Natural killer cell (primary cell): ENCODE data around the gene RSRC1. TPM values are rescaled to one million over a fixed set of nuclear protein-coding genes. Genes with fewer than 3 reads are reported as not detected.

Experiments used
- ATAC-seq, 3 donors: fragments of 150-1000 bp in 2 of 3; fragments of 200-7000 bp in 1 of 3; cut with Tn5 transposase; 1 replicate in 1 of 3; 2 replicates in 2 of 3; pipeline ENCODE4 v1.10.0; 2021; ENCODE audit warnings: mild to moderate bottlenecking in 2 of 3, moderate library complexity in 2 of 3
- DNase-seq, 2 donors: peaks; one replicate each; pipeline versions ENCODE4 v3.0.0 to v3.0.0-alpha.2; 2013 to 2021; ENCODE audit warnings: mixed read lengths in 1 of 2
- H3K27ac ChIP-seq: one replicate; pipeline ENCODE4 v1.5.1; 2013; ENCODE audit warnings: mild to moderate bottlenecking, low read length
- H3K27me3 ChIP-seq: one replicate; pipeline ENCODE4 v1.6.1; 2013; ENCODE audit warnings: low read length; ENCODE audit not compliant: control insufficient read depth, insufficient read depth
- H3K36me3 ChIP-seq: one replicate; pipeline ENCODE4 v1.6.1; 2013; ENCODE audit warnings: low read length; ENCODE audit not compliant: control insufficient read depth, insufficient read depth
- H3K4me1 ChIP-seq: one replicate; pipeline ENCODE4 v1.6.1; 2013; ENCODE audit warnings: low read length; ENCODE audit not compliant: control insufficient read depth, insufficient read depth
- H3K4me3 ChIP-seq: one replicate; pipeline ENCODE4 v1.5.1; 2013; ENCODE audit warnings: low read length
- H3K9me3 ChIP-seq: one replicate; pipeline ENCODE4 v1.6.1; 2013; ENCODE audit warnings: low read length; ENCODE audit not compliant: control insufficient read depth, insufficient read depth
- H3K27ac Mint-ChIP-seq, 2 donors: one replicate each; pipeline ENCODE4 v1.8.0; 2022; ENCODE audit warnings: mild to moderate bottlenecking in 2 of 2, mixed read lengths in 2 of 2, moderate library complexity in 1 of 2
- H3K27me3 Mint-ChIP-seq, 2 donors: one replicate each; pipeline ENCODE4 v1.8.0; 2022; ENCODE audit warnings: low read depth in 2 of 2, mixed read lengths in 2 of 2
- H3K36me3 Mint-ChIP-seq: one replicate; pipeline ENCODE4 v1.8.0; 2022; ENCODE audit warnings: mixed read lengths
- H3K4me1 Mint-ChIP-seq, 2 donors: one replicate each; pipeline ENCODE4 v1.8.0; 2022; ENCODE audit warnings: mixed read lengths in 2 of 2
- H3K4me3 Mint-ChIP-seq: one replicate; pipeline ENCODE4 v1.8.0; 2022; ENCODE audit warnings: mild to moderate bottlenecking, moderate library complexity, mixed read lengths
- H3K9me3 Mint-ChIP-seq, 2 donors: one replicate each; pipeline ENCODE4 v1.8.0; 2022; ENCODE audit warnings: mixed read lengths in 2 of 2
- CTCF ChIP-seq: fragments of 200-600 bp; IDR thresholded peaks from one replicate; pipeline ENCODE4 v1.8.0; 2022; ENCODE audit warnings: antibody characterized with exemption
- WGBS: methylation state at CpG from one replicate; pipeline ENCODE4 v1.1.7; 2013; ENCODE audit warnings: missing lambda C conversion rate; ENCODE audit not compliant: insufficient coverage; 5-methylcytosine and 5-hydroxymethylcytosine counted together
- intact Hi-C: fragments of 100-400 bp; cut with micrococcal nuclease; formaldehyde crosslinking; loops from one replicate; pipeline ENCODE4 v1.14.2; 2022
- total RNA-seq, 4 donors: library from RNA; stranded (reverse); fragments of 120-200 nt in 1 of 4; gene quantifications; one replicate each; pipeline versions ENCODE4 v1.2.3 to v1.2.4, GENCODE V29; 2013 to 2022

Gene RSRC1
- total RNA-seq, 3 donors from 2014 or later (not counting 1 experiment from before 2014, with no cell fraction given): 37.3 to 41.1 (median 37.6) TPM

GRCh38 chr3:158244274-158244673 lies 134.4 kb downstream of the RSRC1 start:
- Mint-ChIP-seq H3K9me3 (peaks cover 0 to 16% of the 10 kb centered on the region in 2 donors), H3K36me3 (peaks cover 10% of the 10 kb centered on the region)

GRCh38 chr3:158247288-158247687 lies 137.4 kb downstream of the RSRC1 start:
- H3K36me3 ChIP-seq: no peaks in the 10 kb centered on the region
- Mint-ChIP-seq H3K27ac (no peak overlapping the region), H3K27me3 (no peaks in the 10 kb centered on the region), H3K9me3 (peaks cover 3 to 16% of the 10 kb centered on the region in 2 donors), H3K4me3 (no peak overlapping the region), H3K4me1 (peaks cover 22 to 28% of the 10 kb centered on the region in 2 donors), H3K36me3 (peaks cover 10% of the 10 kb centered on the region)
- H3K4me3 ChIP-seq: no peak overlapping the region
- H3K4me1 ChIP-seq: no peaks in the 10 kb centered on the region
- no peak overlapping the region for H3K27ac ChIP-seq
- intact Hi-C loops: no loop called here
- ATAC-seq (no peak), DNase-seq (no peak)
- 76% methylated on average over 3 of the region's 3 CpGs for WGBS
- H3K27me3 ChIP-seq: no peaks in the 10 kb centered on the region
- H3K9me3 ChIP-seq: no peaks in the 10 kb centered on the region
- TF ChIP-seq CTCF: no peak

More at GRCh38 chr3:158244274-158244673, 134.4 kb downstream of the RSRC1 start:
- 100% methylated on average over 1 of the region's 1 CpG for WGBS
- H3K27ac ChIP-seq: no peak overlapping the region
- H3K9me3 ChIP-seq: no peaks in the 10 kb centered on the region
- no peak for DNase-seq
- peaks cover 23 to 31% of the 10 kb centered on the region in 2 donors for H3K4me1 Mint-ChIP-seq
- H3K4me3 Mint-ChIP-seq: no peak overlapping the region
- intact Hi-C loops: no loop called here
- no peak overlapping the region for H3K4me3 ChIP-seq
- H3K27me3 Mint-ChIP-seq: no peaks in the 10 kb centered on the region
- ATAC-seq: no peak
- no peaks in the 10 kb centered on the region for H3K36me3 ChIP-seq
- no peak for TF ChIP-seq CTCF
- no peaks in the 10 kb centered on the region for H3K4me1 ChIP-seq
- H3K27me3 ChIP-seq: no peaks in the 10 kb centered on the region
- H3K27ac Mint-ChIP-seq: no peak overlapping the region

- Mint-ChIP-seq H3K4me1 (peaks cover 12 to 20% of the 10 kb centered on the region in 2 donors), H3K36me3 (peaks cover 20% of the 10 kb centered on the region), H3K27ac (no peak overlapping the region), H3K27me3 (no peaks in the 10 kb centered on the region), H3K4me3 (no peak overlapping the region), H3K9me3 (peaks cover 3 to 16% of the 10 kb centered on the region in 2 donors)
- Histone ChIP-seq H3K4me1 (no peaks in the 10 kb centered on the region), H3K36me3 (no peaks in the 10 kb centered on the region), H3K27me3 (no peaks in the 10 kb centered on the region), H3K4me3 (no peak overlapping the region), H3K9me3 (no peaks in the 10 kb centered on the region), H3K27ac (no peak overlapping the region)
- TF ChIP-seq CTCF: no peak
- no peak for ATAC-seq
- no peak for DNase-seq
- intact Hi-C loops: no loop called here
Observed at GRCh38 chr3:158248261-158248660, 138.4 kb downstream of the RSRC1 start.

GRCh38 chr3:158249183-158249582 lies 139.3 kb downstream of the RSRC1 start:
- no peaks in the 10 kb centered on the region for H3K9me3 ChIP-seq
- no peak overlapping the region for H3K27ac ChIP-seq
- no peak overlapping the region for H3K4me3 ChIP-seq
- no peak overlapping the region for H3K4me3 Mint-ChIP-seq
- intact Hi-C loops: no loop called here
- DNase-seq (no peak), ATAC-seq (no peak)
- H3K27me3 Mint-ChIP-seq: no peaks in the 10 kb centered on the region
- H3K36me3 Mint-ChIP-seq: peaks cover 22% of the 10 kb centered on the region
- H3K4me1 Mint-ChIP-seq: peaks cover 10 to 20% of the 10 kb centered on the region in 2 donors
- H3K36me3 ChIP-seq: no peaks in the 10 kb centered on the region
- H3K27me3 ChIP-seq: no peaks in the 10 kb centered on the region
- 87% methylated on average over 2 of the region's 2 CpGs for WGBS
- H3K9me3 Mint-ChIP-seq: peaks cover 3 to 16% of the 10 kb centered on the region in 2 donors
- H3K27ac Mint-ChIP-seq: no peak overlapping the region
- H3K4me1 ChIP-seq: no peaks in the 10 kb centered on the region
- TF ChIP-seq CTCF: no peak
